Endothelial cell (in vitro differentiated cells): Measurements from ENCODE around the gene ZC3HAV1. TPM values are rescaled to one million over a fixed set of nuclear protein-coding genes. Genes with fewer than 3 reads are reported as not detected.

Experiments
- DNase-seq: peaks from one replicate; pipeline ENCODE4 v3.0.0; 2021; ENCODE audit warnings: low spot score
- H3K27ac Mint-ChIP-seq: one replicate; pipeline ENCODE4 v1.8.0; 2021; ENCODE audit warnings: mixed read lengths, inconsistent platforms; ENCODE audit not compliant: unreplicated experiment
- H3K27me3 Mint-ChIP-seq: one replicate; pipeline ENCODE4 v1.8.0; 2021; ENCODE audit warnings: mild to moderate bottlenecking, moderate library complexity, mixed read lengths, inconsistent platforms; ENCODE audit not compliant: unreplicated experiment
- H3K36me3 Mint-ChIP-seq: one replicate; pipeline ENCODE4 v1.8.0; 2021; ENCODE audit warnings: mild to moderate bottlenecking, low read depth, mixed read lengths, inconsistent platforms; ENCODE audit not compliant: unreplicated experiment
- H3K4me1 Mint-ChIP-seq: one replicate; pipeline ENCODE4 v1.8.0; 2021; ENCODE audit warnings: mild to moderate bottlenecking, mixed read lengths, inconsistent platforms; ENCODE audit not compliant: unreplicated experiment
- H3K4me3 Mint-ChIP-seq: one replicate; pipeline ENCODE4 v1.8.0; 2021; ENCODE audit warnings: mild to moderate bottlenecking, mixed read lengths, inconsistent platforms; ENCODE audit not compliant: unreplicated experiment
- H3K9me3 Mint-ChIP-seq: one replicate; pipeline ENCODE4 v1.8.0; 2021; ENCODE audit warnings: mixed read lengths, inconsistent platforms; ENCODE audit not compliant: unreplicated experiment
- CTCF ChIP-seq: fragments of 200-600 bp; sonication (generic); IDR thresholded peaks from one replicate; pipeline ENCODE4 v1.5.0; 2021; ENCODE audit warnings: antibody characterized with exemption; ENCODE audit not compliant: unreplicated experiment
- total RNA-seq: library from RNA; stranded (reverse); fragmentation: NEBNext Ultra II Directional; extraction: Animal tissue kit (Norgen Biotek cat#: 25700); gene quantifications from one replicate; pipeline ENCODE4 v1.2.1, GENCODE V29; 2021; ENCODE audit not compliant: unreplicated experiment

The ZC3HAV1 gene
- total RNA-seq, 1 donor from 2014 or later: 50.7 TPM

GRCh38 chr7:139118234-139118804 lies 8.8 kb upstream of the ZC3HAV1 start:
- Mint-ChIP-seq H3K27ac (no peak overlapping the region), H3K4me1 (no peaks in the 10 kb centered on the region), H3K36me3 (no peaks in the 10 kb centered on the region), H3K4me3 (no peak overlapping the region), H3K9me3 (no peaks in the 10 kb centered on the region), H3K27me3 (no peaks in the 10 kb centered on the region)
- no peak for DNase-seq
- no peak for TF ChIP-seq CTCF

GRCh38 chr7:139117599-139118233 lies 8.2 kb upstream of the ZC3HAV1 start:
- H3K4me1 Mint-ChIP-seq: no peaks in the 10 kb centered on the region
- no peak for TF ChIP-seq CTCF
- no peaks in the 10 kb centered on the region for H3K36me3 Mint-ChIP-seq
- no peak overlapping the region for H3K27ac Mint-ChIP-seq
- no peak for DNase-seq
- H3K27me3 Mint-ChIP-seq: no peaks in the 10 kb centered on the region
- no peak overlapping the region for H3K4me3 Mint-ChIP-seq
- no peaks in the 10 kb centered on the region for H3K9me3 Mint-ChIP-seq

GRCh38 chr7:139116999-139117398 lies 7.5 kb upstream of the ZC3HAV1 start:
- no peak for TF ChIP-seq CTCF
- no peak for DNase-seq
- Mint-ChIP-seq H3K36me3 (no peaks in the 10 kb centered on the region), H3K4me3 (no peak overlapping the region), H3K4me1 (no peaks in the 10 kb centered on the region), H3K27ac (no peak overlapping the region), H3K27me3 (no peaks in the 10 kb centered on the region), H3K9me3 (no peaks in the 10 kb centered on the region)

GRCh38 chr7:139115104-139115503 lies 5.6 kb upstream of the ZC3HAV1 start:
- Mint-ChIP-seq H3K27ac (no peak overlapping the region), H3K36me3 (peaks cover 1% of the 10 kb centered on the region), H3K4me1 (peaks cover 3% of the 10 kb centered on the region), H3K27me3 (peaks cover 3% of the 10 kb centered on the region), H3K4me3 (no peak overlapping the region), H3K9me3 (no peaks in the 10 kb centered on the region)
- DNase-seq: no peak
- TF ChIP-seq CTCF: no peak

- no peak for TF ChIP-seq CTCF
- H3K4me1 Mint-ChIP-seq: peaks cover 9% of the 10 kb centered on the region
- DNase-seq: no peak
- no peak overlapping the region for H3K4me3 Mint-ChIP-seq
- H3K36me3 Mint-ChIP-seq: peaks cover 6% of the 10 kb centered on the region
- H3K27ac Mint-ChIP-seq: no peak overlapping the region
- H3K9me3 Mint-ChIP-seq: no peaks in the 10 kb centered on the region
- peaks cover 7% of the 10 kb centered on the region for H3K27me3 Mint-ChIP-seq
These were observed 5.1 kb upstream of the ZC3HAV1 start for GRCh38 chr7:139114585-139114984.
